ENCODE measurements around the gene NCKAP1.
"Not testable (repeated sequence)": the region's sequence is repeated elsewhere in the genome, so short reads cannot be mapped to it uniquely, and the experiment has no call there.

The NCKAP1 gene

GRCh38 chr2:182894174-182894573, 144.1 kb downstream of the NCKAP1 start (continued):
- TF ChIP-seq ZNF565 (CRISPR knock-in tag; conservative IDR thresholded peaks at IDR 0.05; ENCODE audit: low read depth), result no peak
- TF ChIP-seq CREB5 (CRISPR knock-in tag; IDR thresholded peaks at IDR 0.05; ENCODE audit: low read depth), result no peak
- TF ChIP-seq SNAI2 (CRISPR knock-in tag; IDR thresholded peaks at IDR 0.05), result no peak

- ATAC-seq, result no peak
- TF ChIP-seq PATZ1 (CRISPR knock-in tag; IDR thresholded peaks at IDR 0.05; ENCODE audit: borderline replicate concordance), result no peak
- TF ChIP-seq ZC3H10 (CRISPR knock-in tag; IDR thresholded peaks at IDR 0.05), result no peak
- no peak for TF ChIP-seq TSHZ2 (CRISPR knock-in tag; IDR thresholded peaks at IDR 0.05)
- TF ChIP-seq ARNTL (CRISPR knock-in tag; IDR thresholded peaks at IDR 0.05; ENCODE audit: borderline replicate concordance, low read depth), result no peak
- TF ChIP-seq ZNF565 (CRISPR knock-in tag; conservative IDR thresholded peaks at IDR 0.05; ENCODE audit: low read depth), result no peak
- TF ChIP-seq ZFP30 (CRISPR knock-in tag; IDR thresholded peaks at IDR 0.05), result no peak
- no peak for TF ChIP-seq CSRNP3 (CRISPR knock-in tag; IDR thresholded peaks at IDR 0.05)
- TF ChIP-seq RARB (CRISPR knock-in tag; IDR thresholded peaks at IDR 0.05), result no peak
- no peak for TF ChIP-seq ZNF70 (CRISPR knock-in tag; IDR thresholded peaks at IDR 0.05)
- no peak for TF ChIP-seq BACH2 (CRISPR knock-in tag; IDR thresholded peaks at IDR 0.05; ENCODE audit: borderline replicate concordance)
- no peak for TF ChIP-seq OSR1 (CRISPR knock-in tag; IDR thresholded peaks at IDR 0.05)
- no peak for TF ChIP-seq CSDC2 (CRISPR knock-in tag; IDR thresholded peaks at IDR 0.05)
- TF ChIP-seq POU6F1 (CRISPR knock-in tag; IDR thresholded peaks at IDR 0.05; ENCODE audit: borderline replicate concordance, low read depth), result no peak
- no peak for TF ChIP-seq ESRRG (CRISPR knock-in tag; IDR thresholded peaks at IDR 0.05)
- no peak for TF ChIP-seq CREB5 (CRISPR knock-in tag; IDR thresholded peaks at IDR 0.05; ENCODE audit: low read depth)
- TF ChIP-seq PPARA (CRISPR knock-in tag; IDR thresholded peaks at IDR 0.05; ENCODE audit: borderline replicate concordance), result no peak
- no peak for TF ChIP-seq ZNF8 (CRISPR knock-in tag; IDR thresholded peaks at IDR 0.05)
Observed at GRCh38 chr2:182893666-182894065, 144.6 kb downstream of the NCKAP1 start.

GRCh38 chr2:182893035-182893434, 145.2 kb downstream of the NCKAP1 start:
- ATAC-seq, result not testable (repeated sequence)

- no peak for ATAC-seq
- no peak for TF ChIP-seq CSDC2 (CRISPR knock-in tag; IDR thresholded peaks at IDR 0.05)
- TF ChIP-seq ZNF8 (CRISPR knock-in tag; IDR thresholded peaks at IDR 0.05), result no peak
- TF ChIP-seq BACH2 (CRISPR knock-in tag; IDR thresholded peaks at IDR 0.05; ENCODE audit: borderline replicate concordance), result no peak
- no peak for TF ChIP-seq RARB (CRISPR knock-in tag; IDR thresholded peaks at IDR 0.05)
- no peak for TF ChIP-seq POU6F1 (CRISPR knock-in tag; IDR thresholded peaks at IDR 0.05; ENCODE audit: borderline replicate concordance, low read depth)
- TF ChIP-seq ZC3H10 (CRISPR knock-in tag; IDR thresholded peaks at IDR 0.05), result no peak
- no peak for TF ChIP-seq PATZ1 (CRISPR knock-in tag; IDR thresholded peaks at IDR 0.05; ENCODE audit: borderline replicate concordance)
- no peak for TF ChIP-seq GLIS3 (CRISPR knock-in tag; IDR thresholded peaks at IDR 0.05)
- TF ChIP-seq TCF4 (CRISPR knock-in tag; IDR thresholded peaks at IDR 0.05; ENCODE audit: borderline replicate concordance), result no peak
- TF ChIP-seq SNAI2 (CRISPR knock-in tag; IDR thresholded peaks at IDR 0.05), result no peak
- no peak for TF ChIP-seq OSR1 (CRISPR knock-in tag; IDR thresholded peaks at IDR 0.05)
- TF ChIP-seq ZNF70 (CRISPR knock-in tag; IDR thresholded peaks at IDR 0.05), result no peak
- TF ChIP-seq ZNF565 (CRISPR knock-in tag; conservative IDR thresholded peaks at IDR 0.05; ENCODE audit: low read depth), result no peak
- no peak for TF ChIP-seq ARNTL (CRISPR knock-in tag; IDR thresholded peaks at IDR 0.05; ENCODE audit: borderline replicate concordance, low read depth)
Observed at GRCh38 chr2:182891611-182892010, 146.6 kb downstream of the NCKAP1 start.
